HL-60/S4 (cell line): ENCODE measurements around the gene MORN1.

Experiments used
- in situ Hi-C: fragments of 300-500 bp; cut with MboI; formaldehyde crosslinking; loops from 2 replicates; pipeline ENCODE4 v1.14.3; 2022; ENCODE audit warnings: low sequenced_read_pairs

The MORN1 gene

DNA sequence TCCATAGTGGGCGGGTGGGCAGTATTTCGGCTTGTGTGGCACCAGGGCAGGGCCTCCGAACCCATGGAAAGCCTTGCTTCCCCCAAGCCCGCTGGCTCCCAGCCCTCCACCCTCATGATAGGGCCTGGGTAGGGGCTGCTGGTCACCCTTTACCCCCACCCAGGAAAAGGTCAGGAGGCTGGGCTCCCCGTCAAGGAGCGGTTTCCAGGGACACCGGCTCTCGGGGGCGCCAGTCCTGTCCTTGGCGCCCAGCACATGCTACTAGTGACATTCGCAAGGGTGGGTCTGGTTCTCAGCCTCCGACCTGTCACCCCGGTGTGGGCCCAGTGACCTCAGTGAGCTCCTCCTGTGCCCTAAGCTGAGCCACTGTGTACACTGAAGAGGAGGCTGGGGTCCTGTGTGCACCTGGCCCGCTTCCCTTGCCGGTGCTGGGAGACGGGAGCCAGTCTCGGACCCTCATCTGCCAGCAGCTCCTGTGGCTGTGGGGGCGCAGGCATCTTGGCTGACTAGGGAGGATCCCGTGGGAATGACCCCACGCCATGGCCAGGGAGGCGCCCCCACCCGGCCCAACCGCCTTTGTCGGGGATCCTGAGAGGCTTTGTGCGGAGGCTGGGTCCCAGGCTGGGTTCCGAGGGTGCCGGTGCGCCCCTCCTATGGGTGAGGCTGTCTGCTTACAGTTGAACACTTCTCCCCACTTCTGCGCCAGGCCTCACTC, 108.6 kb downstream of the MORN1 start:
- in situ Hi-C loops = no loop called here

DNA sequence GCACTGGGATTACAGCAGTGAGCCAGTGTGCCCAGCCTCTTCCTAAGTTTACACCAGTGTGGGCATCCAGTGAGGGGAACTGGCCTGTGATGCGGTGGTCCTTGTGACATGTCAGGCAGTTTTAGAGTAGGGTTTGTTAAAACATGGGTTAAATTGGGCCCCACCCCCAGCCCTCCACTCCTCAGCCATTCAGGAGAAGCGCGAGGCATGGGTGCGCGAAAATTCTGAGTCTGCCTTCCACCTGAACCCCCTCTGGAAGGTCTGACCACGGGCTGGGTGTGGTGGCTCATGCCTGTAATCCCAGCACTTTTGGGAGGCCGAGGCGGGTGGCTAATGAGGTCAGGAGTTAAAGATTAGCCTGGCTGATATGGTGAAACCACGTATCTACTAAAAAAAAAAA, 111.5 kb downstream of the MORN1 start:
- in situ Hi-C loops = no loop called here

DNA sequence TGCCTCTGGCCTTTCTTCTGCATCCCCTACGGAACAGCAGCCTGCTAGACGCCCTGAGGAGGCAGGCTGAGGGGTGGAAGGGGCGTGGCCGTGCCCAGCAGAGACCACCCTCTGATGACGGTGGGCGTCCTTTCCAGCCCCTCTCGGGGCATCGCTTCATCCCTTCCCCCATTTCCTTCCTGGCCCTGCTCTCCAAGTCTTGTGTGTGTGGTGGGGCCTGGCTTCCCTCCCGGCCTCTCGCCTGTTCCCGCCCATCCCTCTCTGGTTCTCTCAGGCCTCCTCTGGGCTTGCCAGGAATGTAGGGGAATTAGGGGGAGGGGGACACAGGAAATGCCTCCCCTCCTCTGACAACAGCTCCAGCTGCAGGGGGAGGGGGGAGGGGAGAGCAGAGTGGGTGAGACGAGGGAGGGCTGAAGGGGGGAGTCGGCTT, 112.1 kb downstream of the MORN1 start:
- in situ Hi-C loops = no loop called here

DNA sequence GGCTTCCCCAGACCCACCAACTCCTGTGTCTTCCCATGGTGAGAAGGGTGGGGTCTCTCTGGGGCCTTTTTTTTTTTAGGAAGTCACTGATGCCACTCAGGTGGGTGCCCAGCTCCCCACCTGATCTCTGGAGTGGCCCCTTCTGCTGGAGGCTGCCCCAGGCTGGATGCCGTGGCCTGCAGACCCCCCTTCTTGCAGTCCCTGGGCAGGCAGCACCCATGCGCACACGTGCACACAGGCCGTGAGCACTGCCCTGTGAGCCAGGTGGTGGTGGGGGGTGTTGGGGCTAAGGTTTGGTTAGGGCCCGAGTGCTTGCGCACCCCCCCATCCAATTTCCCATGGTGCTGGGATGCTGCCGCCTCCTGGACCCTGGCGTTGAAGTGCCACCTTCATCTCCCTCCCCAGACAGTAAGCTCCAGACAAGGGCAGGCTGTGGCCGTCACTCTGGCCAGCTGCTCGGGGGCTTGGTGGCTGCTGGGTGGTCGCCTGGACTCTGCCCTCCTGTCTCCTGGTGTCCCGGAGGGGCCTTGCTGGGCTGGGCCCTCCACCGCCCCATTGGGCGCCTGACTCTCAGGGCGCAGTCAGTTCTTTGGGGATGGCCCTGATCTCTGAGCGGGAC, 112.7 kb downstream of the MORN1 start:
- in situ Hi-C loops = no loop called here

DNA sequence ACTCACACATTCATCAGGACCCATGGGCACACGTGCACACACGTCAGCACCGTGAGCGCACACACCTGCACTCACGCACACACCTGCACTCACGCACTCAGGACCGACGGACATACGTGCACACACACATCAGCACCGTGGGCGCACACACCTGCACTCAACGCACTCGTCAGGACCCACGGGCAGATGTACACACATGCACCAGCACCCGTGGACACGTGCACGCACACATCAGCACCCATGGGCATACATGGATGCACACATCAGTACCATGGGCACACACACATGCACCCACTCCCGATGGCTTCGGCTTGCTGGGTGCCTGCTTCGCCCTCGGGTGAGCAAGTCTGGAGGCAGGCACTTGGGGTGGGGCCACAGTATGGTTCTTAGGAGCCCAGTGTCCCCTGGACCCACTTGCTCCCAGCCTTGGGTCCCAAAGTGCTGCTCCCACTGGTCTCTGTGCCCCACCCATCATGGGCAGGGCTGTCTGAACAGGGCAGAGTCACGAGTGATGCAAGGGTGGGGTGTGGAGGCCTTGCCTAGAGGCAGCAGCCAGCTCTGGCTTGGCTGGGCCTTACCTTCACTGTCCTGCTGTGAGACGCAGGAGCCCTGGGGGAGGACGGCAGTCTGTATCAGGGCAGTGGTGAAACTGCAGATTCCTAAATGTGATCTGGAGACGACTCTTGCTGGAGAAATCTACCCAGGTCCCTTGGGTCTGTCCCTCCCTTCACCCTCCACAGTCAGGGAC, 113.4 kb downstream of the MORN1 start:
- in situ Hi-C loops = no loop called here

DNA sequence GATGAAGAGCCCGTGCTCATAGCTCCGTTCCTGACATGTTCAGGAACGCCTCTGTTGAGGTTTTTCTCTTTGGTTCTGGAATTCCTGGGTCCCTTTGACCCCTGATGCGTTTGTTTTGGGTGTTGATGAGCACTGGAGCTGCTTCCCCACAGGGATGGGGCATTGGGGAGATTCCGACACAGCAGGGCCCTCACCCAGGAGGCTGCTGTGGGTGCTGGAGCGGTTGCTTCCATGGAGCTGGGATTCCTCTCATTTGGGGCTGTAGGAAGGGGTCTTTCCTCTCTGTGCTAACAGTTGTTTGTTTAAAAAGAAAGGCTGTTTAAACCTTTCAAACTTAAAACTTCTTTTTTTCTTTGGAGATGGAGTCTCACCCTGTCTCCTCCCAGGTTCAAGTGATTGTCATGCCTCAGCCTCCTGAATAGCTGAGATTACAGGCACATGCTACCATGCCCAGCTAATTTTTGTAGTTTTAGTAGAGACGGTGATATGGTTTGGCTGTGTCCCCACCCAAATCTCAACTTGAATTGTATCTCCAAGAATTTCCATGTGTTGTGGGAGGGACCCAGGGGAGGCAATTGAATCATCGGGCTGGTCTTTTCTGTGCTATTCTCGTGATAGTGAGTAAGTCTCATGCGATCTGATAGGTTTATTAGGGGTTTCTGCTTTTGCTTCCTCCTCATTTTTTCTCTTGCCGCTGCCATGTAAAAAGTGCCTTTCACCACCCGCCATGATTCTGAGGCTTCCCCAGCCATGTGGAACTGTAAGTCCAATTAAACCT, 114.4 kb downstream of the MORN1 start:
- in situ Hi-C loops = no loop called here

DNA sequence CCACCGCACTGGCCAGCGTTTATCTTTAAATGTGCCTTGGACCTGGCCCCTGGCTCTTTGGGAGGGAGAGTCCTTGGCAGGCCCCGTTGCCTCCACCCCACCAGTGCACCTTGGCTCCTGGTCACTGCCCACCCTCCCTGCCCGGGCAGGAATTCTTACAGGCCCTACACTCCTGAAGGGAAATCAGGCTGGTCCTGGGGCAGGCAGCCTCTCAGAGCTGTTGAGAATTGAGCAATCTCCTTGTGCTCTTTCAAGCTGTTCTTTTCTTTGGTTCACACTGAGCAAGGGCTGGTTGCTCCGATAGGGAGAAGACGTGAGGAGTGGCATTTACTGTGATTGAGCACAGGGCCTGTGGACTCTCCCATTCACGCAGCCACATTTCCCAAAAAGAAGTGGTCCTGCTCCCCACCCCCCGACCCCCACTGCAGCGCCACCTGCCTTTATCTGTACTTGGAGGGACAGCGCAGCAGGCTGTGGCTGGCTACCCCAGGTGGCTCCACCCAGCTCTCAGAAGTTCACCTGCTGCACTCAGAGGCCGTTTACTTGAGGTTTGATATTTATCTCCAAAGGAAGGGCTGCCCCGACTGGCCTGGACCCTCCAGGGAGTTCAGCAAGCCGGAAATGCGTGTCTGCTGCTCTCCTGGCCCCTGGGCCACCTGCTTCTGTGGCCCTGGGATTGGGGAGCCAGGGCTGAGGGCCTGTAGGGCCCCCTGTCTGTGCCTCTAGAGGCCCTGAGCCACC, 115.4 kb downstream of the MORN1 start:
- in situ Hi-C loops = no loop called here

DNA sequence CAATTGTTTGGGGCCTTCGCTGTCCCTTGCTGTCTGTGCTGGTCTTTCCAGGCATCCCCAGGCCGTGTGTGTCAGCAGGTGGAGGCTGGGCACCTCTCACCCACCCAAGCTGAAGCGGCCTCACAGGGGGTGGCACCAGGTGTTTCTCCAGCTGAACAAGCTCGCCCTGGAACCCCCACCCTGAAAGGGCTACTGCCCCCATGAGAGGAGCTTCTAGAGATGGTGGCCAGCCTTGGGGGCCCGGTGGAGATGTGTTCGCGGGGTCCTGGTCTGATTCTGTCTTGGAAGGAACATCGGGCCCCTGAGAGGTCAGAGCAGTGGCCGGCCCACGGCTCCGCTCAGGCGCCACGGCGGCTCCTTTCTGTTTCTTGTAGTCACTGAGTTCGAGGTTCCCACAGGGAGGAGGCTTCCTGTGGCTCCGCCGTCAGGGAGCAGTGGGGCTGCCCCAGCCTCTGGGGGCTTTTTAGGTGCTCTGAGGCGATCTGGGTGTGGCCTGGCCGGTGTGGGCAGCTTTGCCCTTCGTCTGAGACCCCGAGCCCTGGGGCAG, 116.4 kb downstream of the MORN1 start:
- in situ Hi-C loops = no loop called here

DNA sequence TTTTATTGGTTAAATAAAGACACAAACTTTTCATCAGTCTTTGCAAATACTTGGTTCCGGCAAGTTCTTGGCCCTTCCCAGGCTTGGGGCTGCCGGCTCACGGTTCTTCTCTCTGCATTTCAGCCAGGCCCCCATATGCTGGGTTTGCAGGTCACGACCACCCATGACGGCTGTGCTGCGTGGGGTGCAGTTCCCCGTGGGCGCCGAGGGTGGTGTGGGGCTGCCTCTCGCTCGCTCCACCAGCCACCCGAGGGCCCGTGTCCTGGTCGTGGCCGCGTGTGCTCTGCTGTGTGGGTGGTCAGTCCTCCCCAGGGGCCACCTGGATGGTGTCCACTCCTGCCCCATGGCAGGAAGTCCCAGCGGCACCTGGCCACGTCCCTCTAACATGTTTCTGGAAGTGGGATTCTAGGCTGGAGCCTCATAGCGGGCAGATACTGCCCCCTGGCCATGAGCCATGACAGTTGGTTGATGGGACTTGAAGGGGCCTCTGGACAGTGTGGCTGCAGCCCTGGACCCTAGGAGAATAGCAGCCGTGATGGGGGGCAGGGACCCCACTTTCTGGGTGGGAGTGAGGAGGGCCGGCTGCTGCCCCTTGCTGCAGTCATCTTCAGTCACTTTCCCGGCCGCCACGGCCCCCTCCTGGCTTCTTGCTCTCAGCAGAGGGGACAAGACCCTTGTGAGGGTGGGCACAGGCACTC, 117.0 kb downstream of the MORN1 start:
- in situ Hi-C loops = no loop called here

DNA sequence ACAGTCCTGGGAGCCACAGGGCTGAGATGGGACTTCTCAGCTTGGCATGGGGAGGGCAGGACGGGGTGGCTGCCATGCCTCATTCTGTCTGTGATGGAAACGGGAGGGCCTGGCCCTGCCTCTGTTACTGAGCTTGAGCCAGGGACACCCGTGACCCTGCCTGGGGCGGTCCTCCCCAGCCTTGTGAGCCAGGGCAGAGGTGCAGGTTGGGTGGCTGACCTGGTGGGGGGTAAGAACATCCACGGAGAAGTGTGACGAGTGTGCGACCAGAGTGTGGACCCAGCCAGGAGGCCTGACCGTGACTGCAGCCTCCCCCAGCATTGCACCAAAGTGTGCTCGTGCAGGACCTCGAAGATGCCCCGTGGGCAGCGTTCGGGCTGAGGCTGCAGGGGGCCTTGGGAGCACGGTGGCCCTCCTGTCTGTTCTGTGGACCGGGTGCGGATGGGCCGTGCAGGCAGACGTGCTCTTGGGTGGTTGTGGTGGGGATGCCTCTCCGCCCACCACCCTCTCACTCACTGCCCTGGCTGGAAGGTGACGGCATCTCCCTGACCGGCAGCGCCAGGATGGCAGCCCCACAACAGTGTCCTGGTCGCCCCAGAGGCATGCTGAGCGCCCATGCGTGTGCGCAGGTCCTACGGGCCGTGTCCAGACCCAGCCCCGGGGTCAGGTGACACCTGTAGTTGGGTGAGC, 117.8 kb downstream of the MORN1 start:
- in situ Hi-C loops = no loop called here

DNA sequence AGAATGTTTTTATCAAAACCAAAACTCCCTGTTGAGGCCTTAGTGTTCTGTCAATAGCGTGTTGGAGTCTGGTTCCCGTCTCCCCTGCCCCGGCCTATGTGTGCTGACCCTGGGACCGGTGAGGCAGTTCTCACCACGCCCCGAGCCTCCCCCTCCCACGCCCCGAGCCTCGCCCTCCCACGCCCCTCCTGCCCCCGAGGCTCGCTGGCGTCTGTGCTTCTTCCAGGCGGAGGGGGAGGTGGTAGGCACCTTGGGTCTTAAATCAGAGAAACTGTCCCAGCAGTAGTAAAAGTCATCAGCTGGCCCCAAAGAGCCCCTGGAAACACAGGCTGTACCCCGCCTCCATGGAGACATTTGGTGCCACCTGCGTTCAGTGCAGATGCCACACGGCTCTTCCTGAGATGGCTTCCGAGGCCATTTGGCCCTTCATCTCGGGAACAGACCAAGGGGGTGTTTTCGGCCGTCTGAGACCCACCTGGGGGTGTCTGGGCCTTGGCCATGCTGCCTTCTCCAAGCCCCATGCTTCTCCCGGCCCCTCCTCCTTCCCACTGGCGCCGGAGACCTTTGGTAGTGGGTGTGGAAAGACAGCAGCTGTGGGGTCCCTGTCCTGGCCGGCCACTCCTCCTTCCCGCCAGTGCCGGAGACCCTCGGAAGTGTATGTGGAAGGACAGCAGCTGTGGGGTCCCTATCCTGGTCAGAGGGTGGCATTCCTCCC, 118.5 kb downstream of the MORN1 start:
- in situ Hi-C loops = no loop called here

DNA sequence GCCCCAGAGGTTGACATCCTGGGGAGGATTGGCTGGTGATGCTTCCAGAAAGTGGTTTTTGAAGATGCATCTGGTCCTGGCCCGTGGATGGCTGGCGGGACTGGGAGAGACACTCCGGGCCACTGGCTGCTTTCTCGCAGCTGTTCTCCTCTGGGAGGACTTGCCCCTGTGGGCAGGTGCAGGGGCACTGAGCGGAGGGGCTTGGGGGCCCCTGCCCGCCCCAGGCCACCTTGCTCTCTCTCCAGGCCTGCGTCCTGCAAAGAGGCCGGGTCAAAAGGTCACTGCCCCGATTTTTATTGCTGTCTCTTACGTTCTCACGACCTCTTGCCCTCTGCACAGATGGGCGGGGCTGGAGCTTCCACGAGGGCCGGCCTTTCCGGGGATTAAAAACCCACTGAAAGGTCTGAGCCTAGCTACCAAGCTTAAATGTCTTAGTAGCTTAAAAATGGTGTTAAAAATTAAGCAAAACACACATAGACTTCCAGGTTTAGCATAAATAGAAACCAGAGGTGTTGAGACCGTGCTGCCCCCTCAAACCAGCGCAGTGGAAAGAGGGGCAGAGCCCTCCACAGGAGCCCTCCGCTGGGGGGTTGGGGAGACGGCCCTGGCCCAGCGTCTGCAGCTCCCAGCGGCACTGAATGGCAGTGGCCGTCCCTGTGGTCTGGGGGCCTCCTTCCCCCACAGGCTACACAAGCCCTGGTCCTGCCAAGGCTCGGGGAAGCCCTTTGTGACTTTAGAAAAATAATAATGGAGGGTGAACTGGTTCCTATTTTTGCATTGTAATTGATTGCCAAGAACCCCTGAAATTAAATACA, 119.3 kb downstream of the MORN1 start:
- in situ Hi-C loops = no loop called here
